GM19025 (cell line): ENCODE results near the gene FAM117B.

Experiments used
- ATAC-seq: cut with Tn5 transposase; IDR thresholded peaks from one replicate; pipeline ENCODE4 v1.9.1; 2021; ENCODE audit warnings: mild to moderate bottlenecking, low read depth, moderate library complexity; ENCODE audit not compliant: unreplicated experiment

The FAM117B gene

GRCh38 chr2:202634556-202635427 lies at the start of gene FAM117B:
FAM117B (plus strand) TSS chr2:202634969; CDS start chr2:202635188, 219 bp downstream.
- peak; percentile 87 for ATAC-seq

GRCh38 chr2:202588647-202589581 lies 45.9 kb upstream of the FAM117B start:
- peak; percentile 55 for ATAC-seq

- ATAC-seq, result no peak
Observed at GRCh38 chr2:202589582-202589949, 45.2 kb upstream of the FAM117B start.

- ATAC-seq, result no peak
Observed at GRCh38 chr2:202592566-202592965, 42.2 kb upstream of the FAM117B start.

GRCh38 chr2:202599105-202599504 lies 35.7 kb upstream of the FAM117B start:
- ATAC-seq, result no peak

- ATAC-seq, result no peak
Observed at GRCh38 chr2:202599911-202600310, 34.9 kb upstream of the FAM117B start.

- no peak for ATAC-seq
Observed at GRCh38 chr2:202604699-202605098, 30.1 kb upstream of the FAM117B start.

- no peak for ATAC-seq
Observed at GRCh38 chr2:202605174-202605573, 29.6 kb upstream of the FAM117B start.

GRCh38 chr2:202608142-202608852 lies 26.5 kb upstream of the FAM117B start:
- ATAC-seq, result no peak

GRCh38 chr2:202609381-202610145 lies 25.2 kb upstream of the FAM117B start:
- ATAC-seq, result peak; percentile 92

GRCh38 chr2:202610380-202610779 lies 24.4 kb upstream of the FAM117B start:
- ATAC-seq, result no peak

- ATAC-seq, result no peak
Observed at GRCh38 chr2:202612145-202612544, 22.6 kb upstream of the FAM117B start.

GRCh38 chr2:202613479-202613878 lies 21.3 kb upstream of the FAM117B start:
- ATAC-seq, result no peak

GRCh38 chr2:202624133-202624532 lies 10.6 kb upstream of the FAM117B start:
- no peak for ATAC-seq

GRCh38 chr2:202627042-202627441 lies 7.7 kb upstream of the FAM117B start:
- no peak for ATAC-seq

GRCh38 chr2:202628646-202629198 lies 6.0 kb upstream of the FAM117B start:
- no peak for ATAC-seq

GRCh38 chr2:202632682-202633290 lies 2.0 kb upstream of the FAM117B start:
- no peak for ATAC-seq

GRCh38 chr2:202633470-202633869 lies 1.3 kb upstream of the FAM117B start:
- ATAC-seq, result no peak
